H9 (cell line): ENCODE measurements around the gene BBS1. TPM values are rescaled to one million over a fixed set of nuclear protein-coding genes. Genes with fewer than 3 reads are reported as not detected.

Source experiments
- DNase-seq: peaks from one replicate; pipeline ENCODE4 v3.0.0-alpha.2; 2017
- H2AFZ ChIP-seq: one replicate; pipeline ENCODE4 v1.6.1; 2013; ENCODE audit warnings: mild to moderate bottlenecking, low read length, control low read depth, moderate library complexity
- H2AK5ac ChIP-seq: 2 replicates; pipeline ENCODE4 v1.6.1; 2013; ENCODE audit warnings: low read length, control low read depth, mixed read lengths; ENCODE audit not compliant: insufficient read length
- H2BK120ac ChIP-seq: one replicate; pipeline ENCODE4 v1.6.1; 2013; ENCODE audit warnings: low read depth, mild to moderate bottlenecking, low read length, control low read depth, inconsistent platforms; ENCODE audit not compliant: poor library complexity, severe bottlenecking
- H2BK12ac ChIP-seq: 2 replicates; pipeline ENCODE4 v1.6.1; 2013; ENCODE audit warnings: low read length, control low read depth, mixed read lengths, low read depth; ENCODE audit not compliant: insufficient read length
- H2BK15ac ChIP-seq: 2 replicates; pipeline ENCODE4 v1.6.1; 2013; ENCODE audit warnings: low read depth, low read length, control low read depth
- H2BK20ac ChIP-seq: one replicate; pipeline ENCODE4 v1.6.1; 2013; ENCODE audit warnings: low read depth, mild to moderate bottlenecking, low read length, control low read depth, inconsistent platforms; ENCODE audit not compliant: poor library complexity, severe bottlenecking
- H2BK5ac ChIP-seq: 2 replicates; pipeline ENCODE4 v1.6.1; 2013; ENCODE audit warnings: low read length, control low read depth, mixed read lengths; ENCODE audit not compliant: insufficient read length
- H3K14ac ChIP-seq: 2 replicates; pipeline ENCODE4 v1.6.1; 2013; ENCODE audit warnings: low read length, control low read depth; ENCODE audit not compliant: insufficient read depth
- H3K18ac ChIP-seq: 2 replicates; pipeline ENCODE4 v1.6.1; 2013; ENCODE audit warnings: low read depth, mild to moderate bottlenecking, mixed read lengths, low read length, control low read depth; ENCODE audit not compliant: insufficient read length
- H3K23ac ChIP-seq: 2 replicates; pipeline ENCODE4 v1.6.1; 2013; ENCODE audit warnings: low read length, control low read depth, mixed read lengths, low read depth; ENCODE audit not compliant: insufficient read length
- H3K23me2 ChIP-seq: 2 replicates; pipeline ENCODE4 v1.6.1; 2013; ENCODE audit warnings: low read depth, mild to moderate bottlenecking, mixed read lengths, low read length, control low read depth; ENCODE audit not compliant: insufficient read length, poor library complexity, severe bottlenecking
- H3K27ac ChIP-seq: 2 replicates; pipeline ENCODE4 v1.5.1; 2013; ENCODE audit warnings: low read length, control low read depth, mixed read lengths, low read depth; ENCODE audit not compliant: insufficient read length
- H3K27me3 ChIP-seq: 2 replicates; pipeline ENCODE4 v1.6.1; 2013; ENCODE audit warnings: low read length, control low read depth, inconsistent platforms; ENCODE audit not compliant: insufficient read depth
- H3K4ac ChIP-seq: 2 replicates; pipeline ENCODE4 v1.6.1; 2013; ENCODE audit warnings: low read depth, mild to moderate bottlenecking, control low read depth, inconsistent platforms, low read length, moderate library complexity
- H3K4me1 ChIP-seq: 2 replicates; pipeline ENCODE4 v1.6.1; 2013; ENCODE audit warnings: low read length, control low read depth, inconsistent platforms; ENCODE audit not compliant: insufficient read depth
- H3K4me2 ChIP-seq: 2 replicates; pipeline ENCODE4 v1.6.1; 2013; ENCODE audit warnings: low read length, control low read depth, mixed read lengths; ENCODE audit not compliant: insufficient read length, insufficient read depth
- H3K56ac ChIP-seq: 2 replicates; pipeline ENCODE4 v1.6.1; 2013; ENCODE audit warnings: low read depth, mild to moderate bottlenecking, mixed read lengths, low read length, control low read depth; ENCODE audit not compliant: insufficient read length
- H3K79me1 ChIP-seq: 2 replicates; pipeline ENCODE4 v1.6.1; 2013; ENCODE audit warnings: low read depth, mild to moderate bottlenecking, moderate library complexity, low read length, control low read depth, inconsistent platforms; ENCODE audit not compliant: insufficient read depth, poor library complexity, severe bottlenecking
- H3K79me2 ChIP-seq: 2 replicates; pipeline ENCODE4 v1.6.1; 2013; ENCODE audit warnings: low read length, control low read depth, inconsistent platforms; ENCODE audit not compliant: insufficient read depth
- H3K9ac ChIP-seq: 2 replicates; pipeline ENCODE4 v1.6.1; 2013; ENCODE audit warnings: low read length, control low read depth, mixed read lengths; ENCODE audit not compliant: insufficient read length; ENCODE audit errors: extremely low read depth
- H3K9me3 ChIP-seq: one replicate; pipeline ENCODE4 v1.6.1; 2013; ENCODE audit warnings: low read depth, low read length, inconsistent platforms; ENCODE audit not compliant: control insufficient read depth
- H3T11ph ChIP-seq: one replicate; pipeline ENCODE4 v1.6.1; 2013; ENCODE audit warnings: mild to moderate bottlenecking, low read length, control low read depth, inconsistent platforms
- H4K20me1 ChIP-seq: one replicate; pipeline ENCODE4 v1.6.1; 2013; ENCODE audit not compliant: control insufficient read depth, insufficient read length, insufficient read depth
- H4K5ac ChIP-seq: 2 replicates; pipeline ENCODE4 v1.6.1; 2013; ENCODE audit warnings: low read depth, mild to moderate bottlenecking, mixed read lengths, low read length, control low read depth; ENCODE audit not compliant: insufficient read length
- H4K8ac ChIP-seq: replicated peaks from 2 replicates; pipeline ENCODE4 v1.6.1; 2013; ENCODE audit warnings: low read length, control low read depth, mixed read lengths, low read depth; ENCODE audit not compliant: insufficient read length
- H4K91ac ChIP-seq: 2 replicates; pipeline ENCODE4 v1.6.1; 2013; ENCODE audit warnings: low read depth, mild to moderate bottlenecking, moderate library complexity, mixed read lengths, low read length, control low read depth; ENCODE audit not compliant: insufficient read length
- H3K27ac Mint-ChIP-seq, 3 experiments: 2 replicates in 2 of 3; 3 replicates in 1 of 3; pipeline ENCODE4 v1.8.0; 2020 to 2021; ENCODE audit warnings: mixed read lengths in 3 of 3, mild to moderate bottlenecking in 1 of 3, moderate library complexity in 1 of 3
- H3K27me3 Mint-ChIP-seq: 2 replicates; pipeline ENCODE4 v1.8.0; 2021; ENCODE audit warnings: low read depth, mild to moderate bottlenecking, moderate library complexity, mixed read lengths
- H3K36me3 Mint-ChIP-seq, 3 experiments: 2 replicates in 2 of 3; 3 replicates in 1 of 3; pipeline ENCODE4 v1.8.0; 2020 to 2021; ENCODE audit warnings: low read depth in 3 of 3, mixed read lengths in 3 of 3; ENCODE audit not compliant: insufficient read depth in 1 of 3
- H3K4me1 Mint-ChIP-seq, 2 experiments: 2 replicates each; pipeline ENCODE4 v1.8.0; 2020; ENCODE audit warnings: mixed read lengths in 2 of 2
- H3K4me3 Mint-ChIP-seq, 2 experiments: 2 replicates in 1 of 2; 3 replicates in 1 of 2; pipeline ENCODE4 v1.8.0; 2020 to 2021; ENCODE audit warnings: mild to moderate bottlenecking in 2 of 2, mixed read lengths in 2 of 2, moderate library complexity in 1 of 2
- H3K9me3 Mint-ChIP-seq, 2 experiments: 2 replicates in 1 of 2; 3 replicates in 1 of 2; pipeline ENCODE4 v1.8.0; 2020; ENCODE audit warnings: mild to moderate bottlenecking in 2 of 2, mixed read lengths in 2 of 2, moderate library complexity in 1 of 2
- WGBS: extraction: QIAGEN DNeasy Blood & Tissue Kit; methylation state at CpG from one replicate; pipeline ENCODE4 v1.1.7; 2013; ENCODE audit warnings: missing lambda C conversion rate, low lambda C conversion rate, mixed read lengths; ENCODE audit not compliant: insufficient read length; ENCODE audit errors: extremely low coverage; 5-methylcytosine and 5-hydroxymethylcytosine counted together
- total RNA-seq: library from RNA; stranded (reverse); gene quantifications from 2 replicates; pipeline ENCODE4 v1.2.1, GENCODE V29; 2021
- TF ChIP-seq, protein P1 (sequence below): fragments of 200-600 bp; sonication (generic); conservative IDR thresholded peaks from 3 replicates; pipeline ENCODE4 v1.8.0; 2021; ENCODE audit warnings: antibody characterized with exemption, mild to moderate bottlenecking

BBS1 gene
- total RNA-seq, 1 experiment from 2014 or later, result 27.2 TPM

- Histone ChIP-seq H3T11ph (no peak overlapping the region), H3K27ac (no peak overlapping the region), H3K9me3 (no peaks in the 10 kb centered on the region), H2AK5ac (no peak overlapping the region), H2BK5ac (no peak overlapping the region), H4K8ac (no peak overlapping the region), H3K79me2 (no peaks in the 10 kb centered on the region), H3K56ac (no peak overlapping the region), H3K79me1 (no peaks in the 10 kb centered on the region), H4K91ac (no peak overlapping the region), H3K14ac (no peak overlapping the region), H3K9ac (no peak overlapping the region), H2AFZ (no peak overlapping the region), H3K23ac (no peak overlapping the region), H3K27me3 (no peaks in the 10 kb centered on the region), H2BK12ac (no peak overlapping the region), H3K18ac (no peak overlapping the region), H4K20me1 (no peaks in the 10 kb centered on the region), H3K4me2 (no peak overlapping the region), H2BK20ac (no peak overlapping the region), H2BK120ac (no peak overlapping the region), H3K23me2 (no peaks in the 10 kb centered on the region), H3K4me1 (no peaks in the 10 kb centered on the region; the same call in 1 of the 2 replicates), H2BK15ac (no peak overlapping the region), H3K4ac (no peak overlapping the region), H4K5ac (no peak overlapping the region)
- H3K27ac Mint-ChIP-seq, result peak overlapping the region in 2 of 3 experiments; percentile 39; a peak in 4 of 7 replicates
- no peak overlapping the region for H3K4me3 Mint-ChIP-seq
- H3K27me3 Mint-ChIP-seq, result no peaks in the 10 kb centered on the region; the same call in 1 of the 2 replicates
- H3K36me3 Mint-ChIP-seq, result peaks cover 1 to 33% (median 28%) of the 10 kb centered on the region in 3 experiments
- no peaks in the 10 kb centered on the region for H3K9me3 Mint-ChIP-seq
- TF ChIP-seq, protein P1, sequence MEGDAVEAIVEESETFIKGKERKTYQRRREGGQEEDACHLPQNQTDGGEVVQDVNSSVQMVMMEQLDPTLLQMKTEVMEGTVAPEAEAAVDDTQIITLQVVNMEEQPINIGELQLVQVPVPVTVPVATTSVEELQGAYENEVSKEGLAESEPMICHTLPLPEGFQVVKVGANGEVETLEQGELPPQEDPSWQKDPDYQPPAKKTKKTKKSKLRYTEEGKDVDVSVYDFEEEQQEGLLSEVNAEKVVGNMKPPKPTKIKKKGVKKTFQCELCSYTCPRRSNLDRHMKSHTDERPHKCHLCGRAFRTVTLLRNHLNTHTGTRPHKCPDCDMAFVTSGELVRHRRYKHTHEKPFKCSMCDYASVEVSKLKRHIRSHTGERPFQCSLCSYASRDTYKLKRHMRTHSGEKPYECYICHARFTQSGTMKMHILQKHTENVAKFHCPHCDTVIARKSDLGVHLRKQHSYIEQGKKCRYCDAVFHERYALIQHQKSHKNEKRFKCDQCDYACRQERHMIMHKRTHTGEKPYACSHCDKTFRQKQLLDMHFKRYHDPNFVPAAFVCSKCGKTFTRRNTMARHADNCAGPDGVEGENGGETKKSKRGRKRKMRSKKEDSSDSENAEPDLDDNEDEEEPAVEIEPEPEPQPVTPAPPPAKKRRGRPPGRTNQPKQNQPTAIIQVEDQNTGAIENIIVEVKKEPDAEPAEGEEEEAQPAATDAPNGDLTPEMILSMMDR, result no peak
- DNase-seq, result no peak
- peaks cover 25 to 26% of the 10 kb centered on the region in 2 experiments for H3K4me1 Mint-ChIP-seq
- WGBS, result no CpG with 5 or more reads among the region's 10 CpGs
Measured at GRCh38 chr11:66542362-66542761, 31.9 kb downstream of the BBS1 start.
